GM12864 (cell line): ENCODE data around the gene P2RX1.
"Not testable (repeated sequence)": the region's sequence is repeated elsewhere in the genome, so short reads cannot be mapped to it uniquely, and the experiment has no call there.

Experiments
- DNase-seq: peaks from one replicate; pipeline ENCODE4 v3.0.0-alpha.2; 2011; ENCODE audit warnings: low read depth
- H3K4me3 ChIP-seq: 2 replicates; pipeline ENCODE4 v1.5.1; 2011; ENCODE audit warnings: mild to moderate bottlenecking, low read depth, low read length, control low read depth
- TF ChIP-seq, protein P1 (sequence below): IDR thresholded peaks from 2 replicates; pipeline ENCODE4 v1.5.1; 2011; ENCODE audit warnings: low read depth, mild to moderate bottlenecking, moderate library complexity, low read length, control low read depth, inconsistent platforms; ENCODE audit errors: missing control alignments

The P2RX1 gene

DNA sequence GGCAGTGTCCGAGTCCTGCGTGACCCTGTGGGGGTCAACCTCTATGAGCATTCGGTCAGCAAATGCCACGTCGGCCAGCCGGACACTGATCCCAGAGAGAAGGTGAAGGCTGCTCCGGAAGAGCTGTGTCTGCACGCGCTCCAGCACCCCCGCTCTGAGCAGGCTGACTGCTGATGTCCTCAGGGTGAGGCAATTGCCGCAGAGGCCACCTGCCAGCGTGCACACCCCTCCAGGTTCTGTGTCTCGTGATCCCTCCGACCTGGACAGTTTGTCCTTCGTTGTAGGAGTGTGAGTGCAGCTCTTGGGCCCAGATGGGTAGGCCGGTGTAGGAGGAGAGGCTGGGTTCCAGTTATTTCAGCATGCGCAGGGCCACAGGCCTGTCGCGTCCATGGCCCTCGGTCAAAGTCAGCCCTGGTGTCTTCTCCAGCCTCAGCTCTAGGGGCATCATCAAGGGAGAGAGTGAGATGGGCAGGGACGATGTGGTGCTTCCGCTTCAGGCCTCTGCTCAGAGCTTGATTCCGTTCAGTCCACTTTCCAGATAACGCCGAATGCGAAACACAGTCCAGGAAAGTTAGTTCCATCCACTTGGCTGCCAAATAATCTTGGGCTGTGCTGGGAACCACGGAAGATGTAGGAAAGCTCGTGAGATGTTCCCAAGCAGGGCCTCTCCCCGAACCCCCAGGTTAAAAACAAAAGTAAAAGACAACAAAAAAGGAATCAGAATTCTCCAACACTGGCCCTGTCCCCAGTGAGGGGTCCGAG lies 55.1 kb downstream of the P2RX1 start:
- DNase-seq: no peak
- no peak overlapping the region for H3K4me3 ChIP-seq
- TF ChIP-seq, protein P1, sequence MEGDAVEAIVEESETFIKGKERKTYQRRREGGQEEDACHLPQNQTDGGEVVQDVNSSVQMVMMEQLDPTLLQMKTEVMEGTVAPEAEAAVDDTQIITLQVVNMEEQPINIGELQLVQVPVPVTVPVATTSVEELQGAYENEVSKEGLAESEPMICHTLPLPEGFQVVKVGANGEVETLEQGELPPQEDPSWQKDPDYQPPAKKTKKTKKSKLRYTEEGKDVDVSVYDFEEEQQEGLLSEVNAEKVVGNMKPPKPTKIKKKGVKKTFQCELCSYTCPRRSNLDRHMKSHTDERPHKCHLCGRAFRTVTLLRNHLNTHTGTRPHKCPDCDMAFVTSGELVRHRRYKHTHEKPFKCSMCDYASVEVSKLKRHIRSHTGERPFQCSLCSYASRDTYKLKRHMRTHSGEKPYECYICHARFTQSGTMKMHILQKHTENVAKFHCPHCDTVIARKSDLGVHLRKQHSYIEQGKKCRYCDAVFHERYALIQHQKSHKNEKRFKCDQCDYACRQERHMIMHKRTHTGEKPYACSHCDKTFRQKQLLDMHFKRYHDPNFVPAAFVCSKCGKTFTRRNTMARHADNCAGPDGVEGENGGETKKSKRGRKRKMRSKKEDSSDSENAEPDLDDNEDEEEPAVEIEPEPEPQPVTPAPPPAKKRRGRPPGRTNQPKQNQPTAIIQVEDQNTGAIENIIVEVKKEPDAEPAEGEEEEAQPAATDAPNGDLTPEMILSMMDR: no peak

DNA sequence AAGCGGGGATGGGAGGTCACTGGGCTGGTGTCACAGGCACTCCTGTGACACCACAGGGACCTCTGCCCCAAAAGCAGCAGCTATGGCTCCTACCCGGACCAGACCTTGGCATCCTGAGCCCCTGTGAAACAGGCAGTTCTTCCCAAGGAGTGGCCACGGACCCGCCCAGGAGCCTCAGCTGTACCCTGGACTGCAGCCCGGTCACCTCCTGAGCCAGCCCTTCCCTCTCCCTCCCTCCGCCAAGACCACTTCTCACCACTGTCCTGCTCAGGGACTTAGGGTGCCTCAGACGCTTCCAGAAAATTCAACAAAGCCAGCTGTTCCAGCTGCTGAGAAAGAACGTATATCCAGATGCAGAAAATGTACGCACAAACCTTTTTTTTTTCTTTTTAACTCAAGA lies 56.3 kb downstream of the P2RX1 start:
- no peak for DNase-seq
- TF ChIP-seq, protein P1: no peak
- H3K4me3 ChIP-seq: no peak overlapping the region

DNA sequence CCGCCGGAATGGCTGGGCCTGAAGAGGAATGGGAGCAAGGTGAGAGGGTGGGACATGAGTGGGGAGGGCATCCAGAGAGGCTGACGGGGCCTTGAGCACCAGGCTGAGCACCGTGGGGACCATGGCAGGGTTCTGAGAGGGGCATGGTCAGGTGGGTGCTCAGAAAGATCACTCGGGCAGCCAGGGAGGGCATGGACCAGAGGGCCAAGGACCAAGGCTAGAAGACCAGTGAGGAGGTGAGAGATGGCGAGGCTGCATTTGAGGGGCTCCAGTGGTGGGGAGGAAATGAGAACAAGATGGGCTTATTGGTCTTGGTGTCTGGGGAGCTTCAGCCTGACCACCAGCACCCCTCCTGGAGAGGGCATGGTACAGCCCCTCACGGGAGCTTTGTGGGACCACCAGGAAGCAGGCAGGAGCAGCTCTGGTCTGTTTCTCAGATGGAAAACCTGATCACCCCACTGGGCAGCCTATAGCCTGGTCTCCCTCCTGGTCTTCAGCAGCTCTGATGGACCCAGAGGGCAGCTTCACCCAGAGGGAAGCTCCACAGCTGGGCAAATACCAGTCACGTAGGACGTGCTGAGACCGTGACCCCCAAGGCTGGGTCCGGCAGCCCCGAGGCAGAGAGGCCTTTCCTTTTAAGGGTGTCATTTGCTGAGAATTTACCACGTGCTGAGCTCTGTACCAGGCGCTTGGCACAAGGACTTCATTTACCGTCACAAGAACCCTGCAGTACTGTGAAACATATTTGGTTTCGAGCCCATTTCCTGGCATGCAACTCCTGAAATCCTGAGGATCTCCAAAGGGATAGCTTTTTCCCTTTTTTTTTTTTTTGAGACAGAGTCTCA lies 58.8 kb downstream of the P2RX1 start:
- no peak overlapping the region for H3K4me3 ChIP-seq
- no peak for DNase-seq
- TF ChIP-seq, protein P1: no peak

DNA sequence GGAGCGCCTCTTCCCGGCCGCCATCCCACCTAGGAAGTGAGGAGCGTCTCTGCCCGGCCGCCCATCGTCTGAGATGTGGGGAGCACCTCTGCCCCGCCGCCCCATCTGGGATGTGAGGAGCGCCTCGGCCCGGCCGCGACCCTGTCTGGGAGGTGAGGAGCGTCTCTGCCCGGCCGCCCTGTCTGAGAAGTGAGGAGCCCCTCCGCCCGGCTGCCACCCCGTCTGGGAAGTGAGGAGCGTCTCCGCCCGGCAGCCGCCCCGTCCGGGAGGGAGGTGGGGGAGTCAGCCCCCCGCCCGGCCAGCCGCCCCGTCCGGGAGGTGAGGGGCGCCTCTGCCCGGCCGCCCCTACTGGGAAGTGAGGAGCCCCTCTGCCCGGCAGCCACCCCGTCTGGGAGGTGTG lies 62.1 kb downstream of the P2RX1 start:
- not testable (repeated sequence) for H3K4me3 ChIP-seq, DNase-seq

DNA sequence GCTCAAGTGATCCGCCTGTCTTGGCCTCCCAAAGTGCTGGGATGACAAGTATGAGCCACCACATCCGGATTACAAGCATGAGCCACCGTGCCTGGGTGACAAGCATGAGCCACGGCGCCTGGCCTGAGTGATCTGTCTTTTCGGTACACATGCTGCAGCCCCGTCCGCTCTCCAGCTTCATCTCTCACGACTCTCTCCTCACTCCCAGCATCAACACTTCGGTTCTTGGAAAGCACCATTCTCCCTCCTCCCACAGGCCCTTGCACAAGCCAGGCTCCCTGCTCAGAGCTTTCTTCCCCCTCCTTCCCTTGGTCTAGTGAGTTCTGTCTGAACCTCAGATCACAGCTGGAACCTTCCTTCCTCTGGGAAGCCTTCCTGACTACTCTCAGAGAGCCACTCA lies 63.7 kb downstream of the P2RX1 start:
- no peak for DNase-seq
- TF ChIP-seq, protein P1: no peak

DNA sequence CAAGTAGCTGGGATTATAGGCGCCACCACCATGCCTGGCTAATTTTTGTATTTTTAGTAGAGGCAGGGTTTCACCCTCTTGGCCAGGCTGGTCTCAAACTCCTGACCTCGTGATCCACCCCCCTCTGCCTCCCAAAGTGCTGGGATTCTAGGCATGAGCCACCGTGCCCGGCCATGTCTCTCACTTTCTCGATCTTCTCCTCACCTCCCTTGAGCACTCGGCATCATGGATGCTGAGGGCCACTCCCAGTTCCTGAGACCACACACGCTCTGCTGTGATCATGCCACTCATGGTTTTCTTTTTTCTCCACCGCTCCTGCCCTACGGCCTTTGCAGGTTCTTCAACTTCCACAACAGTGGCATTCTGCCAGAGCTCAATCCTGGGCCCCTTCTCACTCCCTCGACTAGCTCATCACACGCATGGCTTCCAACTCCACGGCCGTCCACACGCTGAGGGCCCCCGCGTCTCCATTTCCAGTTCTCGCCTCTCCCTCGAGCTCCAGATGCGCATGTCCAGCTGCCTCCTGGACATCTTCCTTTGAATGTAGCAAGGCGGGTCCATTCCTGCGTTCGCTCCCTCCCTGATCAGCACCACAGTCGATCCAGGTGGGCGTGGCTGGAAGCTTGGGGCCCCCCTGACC lies 64.7 kb downstream of the P2RX1 start:
- H3K4me3 ChIP-seq: no peak overlapping the region
- no peak for DNase-seq
- TF ChIP-seq, protein P1: no peak

More for the DNA sequence above, 63.7 kb downstream of the P2RX1 start:
- H3K4me3 ChIP-seq: no peak overlapping the region

DNA sequence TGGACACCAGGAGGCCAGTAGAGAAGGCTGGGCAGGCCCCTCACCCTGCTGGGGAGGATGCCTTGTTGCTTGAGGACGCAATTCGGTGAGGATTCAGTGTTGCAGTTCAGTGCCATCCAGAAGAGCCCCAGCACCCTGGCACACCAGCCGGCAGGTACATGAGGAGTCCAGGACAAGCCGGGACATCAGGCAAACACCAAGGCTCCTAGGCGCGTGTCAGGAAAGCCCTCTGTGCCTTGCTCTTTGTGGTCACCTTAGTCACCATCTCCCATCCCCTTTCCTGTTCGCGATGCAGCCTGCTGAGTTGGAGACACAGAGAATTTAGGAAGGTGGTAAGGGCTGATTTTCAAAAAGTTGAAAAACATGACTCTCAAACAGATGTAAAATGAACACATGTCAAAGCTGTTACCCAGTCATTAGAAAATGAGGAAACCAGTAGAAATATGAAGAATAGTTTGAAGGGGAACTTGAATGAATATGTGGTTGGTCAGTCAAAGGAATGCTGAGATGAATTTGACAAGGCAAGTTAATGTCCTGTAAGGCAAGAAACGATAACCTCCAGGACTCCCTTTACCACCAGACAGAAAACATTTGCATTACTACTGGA lies 67.9 kb downstream of the P2RX1 start:
- no peak for DNase-seq
- TF ChIP-seq, protein P1: no peak
- H3K4me3 ChIP-seq: no peak overlapping the region
